H1 (cell line): Measurements from ENCODE around the gene GATA5.

ENCODE experiments used
- CREB1 ChIP-seq: IDR thresholded peaks from 2 replicates; pipeline ENCODE4 v1.6.1; 2012; ENCODE audit warnings: inconsistent platforms
- ZNF274 ChIP-seq: IDR thresholded peaks from 2 replicates; pipeline ENCODE4 v1.7.0; 2012; ENCODE audit warnings: low read length, borderline replicate concordance; ENCODE audit errors: extremely low read depth

DNA sequence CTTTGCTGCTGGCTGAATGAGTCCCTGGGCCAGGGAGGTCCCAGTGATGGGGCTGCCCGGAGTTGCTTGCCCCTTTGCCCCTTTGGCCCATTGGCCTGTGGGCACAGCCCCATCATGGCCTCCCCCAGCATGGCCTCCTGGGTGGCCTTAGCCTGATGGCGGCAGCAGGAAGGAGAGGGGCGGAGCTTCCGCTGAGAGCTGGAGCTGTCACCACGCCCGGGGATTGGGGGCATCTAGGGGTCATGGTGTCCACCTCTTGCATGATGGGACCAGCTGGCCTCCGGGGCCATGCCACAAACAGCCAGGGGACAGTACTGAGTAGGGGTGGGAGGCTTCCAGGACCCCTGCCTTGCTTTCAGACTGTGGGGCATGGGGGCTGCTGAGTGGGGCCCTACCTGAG is 31.5 kb upstream of the GATA5 start:
- no peak for TF ChIP-seq ZNF274
- no peak for TF ChIP-seq CREB1
